A673 (cell line): ENCODE results near the gene PLAA.

ENCODE experiments used
- CTCF ChIP-seq: fragments of 300-800, 200-600 bp; sonication (generic); conservative IDR thresholded peaks from 2 replicates; pipeline ENCODE4 v1.5.1; 2017; ENCODE audit warnings: low read depth, mild to moderate bottlenecking, antibody characterized with exemption, low read length, moderate library complexity, mixed read lengths
- EZH2 ChIP-seq: fragments of 200-600 bp; sonication (generic); IDR thresholded peaks from 2 replicates; pipeline ENCODE4 v1.6.1; 2017; ENCODE audit warnings: borderline replicate concordance, low read depth, mild to moderate bottlenecking, mixed read lengths, antibody characterized with exemption, low read length; ENCODE audit not compliant: poor library complexity, severe bottlenecking

- TF ChIP-seq CTCF (no peak), EZH2 (no peak)
Measured at GRCh38 chr9:26949637-26950069, 2.6 kb upstream of the PLAA start.
